ENCODE measurements around the gene CFLAR. TPM values are rescaled to one million over a fixed set of nuclear protein-coding genes. Genes with fewer than 3 reads are reported as not detected.

CFLAR gene
- total RNA-seq, 2 donors from 2014 or later = 165 to 315 TPM

GRCh38 chr2:201074996-201075395 lies 41.0 kb upstream of the CFLAR start:
- ATAC-seq (ENCODE audit: insufficient number of reproducible peaks, low FRiP score, low read depth) (no peak), DNase-seq (ENCODE audit: low spot score) (no peak)
- Histone ChIP-seq H3K36me3 (peaks cover 5% of the 10 kb centered on the region), H3K4me1 (ENCODE audit: control insufficient read depth in 1 of 2, low read depth in 2 of 2) (peaks cover 13 to 18% of the 10 kb centered on the region in 2 donors), H3K4me3 (no peak overlapping the region), H3K9me3 (no peaks in the 10 kb centered on the region), H3K27ac (no peak overlapping the region), H3K27me3 (replicated peaks; ENCODE audit: insufficient read depth) (no peaks in the 10 kb centered on the region)
- TF ChIP-seq CTCF (IDR thresholded peaks at IDR 0.05) = no peak

GRCh38 chr2:201084863-201085262 lies 31.1 kb upstream of the CFLAR start:
- Histone ChIP-seq H3K36me3 (peaks cover 23% of the 10 kb centered on the region), H3K27me3 (replicated peaks; ENCODE audit: insufficient read depth) (no peaks in the 10 kb centered on the region), H3K4me3 (no peak overlapping the region), H3K27ac (no peak overlapping the region), H3K9me3 (no peaks in the 10 kb centered on the region), H3K4me1 (ENCODE audit: control insufficient read depth in 1 of 2, low read depth in 2 of 2) (no peaks in the 10 kb centered on the region)
- ATAC-seq (ENCODE audit: insufficient number of reproducible peaks, low FRiP score, low read depth) (no peak), DNase-seq (ENCODE audit: low spot score) (no peak)
- no peak for TF ChIP-seq CTCF (IDR thresholded peaks at IDR 0.05)

- no peak for DNase-seq (ENCODE audit: low spot score)
- Histone ChIP-seq H3K9me3 (no peaks in the 10 kb centered on the region), H3K4me1 (ENCODE audit: control insufficient read depth in 1 of 2, low read depth in 2 of 2) (no peaks in the 10 kb centered on the region), H3K27ac (no peak overlapping the region), H3K27me3 (replicated peaks; ENCODE audit: insufficient read depth) (no peaks in the 10 kb centered on the region), H3K4me3 (no peak overlapping the region), H3K36me3 (peaks cover 17% of the 10 kb centered on the region)
- no peak for TF ChIP-seq CTCF (IDR thresholded peaks at IDR 0.05)
- no peak for ATAC-seq (ENCODE audit: insufficient number of reproducible peaks, low FRiP score, low read depth)
Observed at GRCh38 chr2:201090574-201090973, 25.4 kb upstream of the CFLAR start.

- H3K9me3 ChIP-seq = no peaks in the 10 kb centered on the region
- ATAC-seq (ENCODE audit: insufficient number of reproducible peaks, low FRiP score, low read depth) = no peak
- no peak for TF ChIP-seq CTCF (IDR thresholded peaks at IDR 0.05)
Observed at GRCh38 chr2:201093573-201093972, 22.4 kb upstream of the CFLAR start.

GRCh38 chr2:201100497-201100896 lies 15.5 kb upstream of the CFLAR start:
- Histone ChIP-seq H3K4me3 (no peak overlapping the region), H3K9me3 (no peaks in the 10 kb centered on the region), H3K36me3 (no peaks in the 10 kb centered on the region), H3K4me1 (ENCODE audit: control insufficient read depth in 1 of 2, low read depth in 2 of 2) (no peaks in the 10 kb centered on the region), H3K27me3 (replicated peaks; ENCODE audit: insufficient read depth) (no peaks in the 10 kb centered on the region), H3K27ac (no peak overlapping the region)
- DNase-seq (ENCODE audit: low spot score) (no peak), ATAC-seq (ENCODE audit: insufficient number of reproducible peaks, low FRiP score, low read depth) (no peak)
- TF ChIP-seq CTCF (IDR thresholded peaks at IDR 0.05) = no peak

More at GRCh38 chr2:201093573-201093972, 22.4 kb upstream of the CFLAR start:
- H3K27me3 ChIP-seq (replicated peaks; ENCODE audit: insufficient read depth) = no peaks in the 10 kb centered on the region
- H3K36me3 ChIP-seq = no peaks in the 10 kb centered on the region
- DNase-seq (ENCODE audit: low spot score) = no peak
- no peaks in the 10 kb centered on the region for H3K4me1 ChIP-seq (ENCODE audit: control insufficient read depth in 1 of 2, low read depth in 2 of 2)
- no peak overlapping the region for H3K4me3 ChIP-seq
- no peak overlapping the region for H3K27ac ChIP-seq

All from thoracic aorta (tissue), 2 donors.